Mesenchymal stem cell (in vitro differentiated cells and primary cell): Measurements from ENCODE around the gene C10orf71.

Experiments used
- DNase-seq: peaks from one replicate; pipeline ENCODE4 v3.0.0-alpha.2; 2013
- H2AFZ ChIP-seq: one replicate; pipeline ENCODE4 v1.6.1; 2013; ENCODE audit warnings: low read depth, mild to moderate bottlenecking, control low read depth, inconsistent platforms, low read length, moderate library complexity
- H2AK5ac ChIP-seq: 2 replicates; pipeline ENCODE4 v1.6.1; 2013; ENCODE audit warnings: low read length, moderate library complexity, mild to moderate bottlenecking, inconsistent platforms; ENCODE audit not compliant: severe bottlenecking
- H2BK120ac ChIP-seq: one replicate; pipeline ENCODE4 v1.6.1; 2013; ENCODE audit warnings: low read depth, mild to moderate bottlenecking, inconsistent platforms, low read length, moderate library complexity
- H2BK12ac ChIP-seq, 2 experiments: one replicate each; pipeline ENCODE4 v1.6.1; 2013; ENCODE audit warnings: inconsistent platforms in 2 of 2, low read length in 2 of 2, mild to moderate bottlenecking in 2 of 2, moderate library complexity in 2 of 2, control low read depth in 1 of 2
- H2BK15ac ChIP-seq: one replicate; pipeline ENCODE4 v1.6.1; 2013; ENCODE audit warnings: mild to moderate bottlenecking, low read depth, inconsistent platforms; ENCODE audit not compliant: poor library complexity, severe bottlenecking
- H2BK5ac ChIP-seq: 2 replicates; pipeline ENCODE4 v1.6.1; 2013; ENCODE audit warnings: low read depth, mild to moderate bottlenecking, low read length, control low read depth, inconsistent platforms; ENCODE audit not compliant: poor library complexity, severe bottlenecking
- H3K14ac ChIP-seq, 2 experiments: one replicate each; pipeline ENCODE4 v1.6.1; 2013; ENCODE audit warnings: inconsistent platforms in 2 of 2, low read length in 2 of 2, control low read depth in 1 of 2, mild to moderate bottlenecking in 1 of 2, moderate library complexity in 1 of 2
- H3K18ac ChIP-seq, 2 experiments: one replicate each; pipeline ENCODE4 v1.6.1; 2013; ENCODE audit warnings: inconsistent platforms in 2 of 2, low read length in 2 of 2, control low read depth in 1 of 2, low read depth in 1 of 2, mild to moderate bottlenecking in 1 of 2
- H3K23ac ChIP-seq, 2 experiments: one replicate each; pipeline ENCODE4 v1.6.1; 2013; ENCODE audit warnings: inconsistent platforms in 2 of 2, low read length in 2 of 2, mild to moderate bottlenecking in 2 of 2, moderate library complexity in 2 of 2, control low read depth in 1 of 2
- H3K27ac ChIP-seq: 2 replicates; pipeline ENCODE4 v1.5.1; 2013; ENCODE audit warnings: mild to moderate bottlenecking, moderate library complexity, low read length, control low read depth, inconsistent platforms; ENCODE audit not compliant: poor library complexity, severe bottlenecking
- H3K27me3 ChIP-seq, 2 experiments: 2 replicates each; pipeline versions ENCODE4 v1.6.1 to v1.7.0; 2013; ENCODE audit warnings: low read length in 2 of 2, mild to moderate bottlenecking in 2 of 2, moderate library complexity in 2 of 2, control low read depth in 1 of 2, inconsistent platforms in 1 of 2; ENCODE audit not compliant: control insufficient read depth in 1 of 2, insufficient read depth in 1 of 2
- H3K36me3 ChIP-seq, 2 experiments: 2 replicates each; pipeline versions ENCODE4 v1.6.1 to v1.7.0; 2013; ENCODE audit warnings: low read length in 2 of 2, control low read depth in 1 of 2, inconsistent platforms in 1 of 2, low read depth in 1 of 2, mild to moderate bottlenecking in 1 of 2; ENCODE audit not compliant: insufficient read depth in 2 of 2, control insufficient read depth in 1 of 2
- H3K4ac ChIP-seq, 2 experiments: one replicate each; pipeline ENCODE4 v1.6.1; 2013; ENCODE audit warnings: inconsistent platforms in 2 of 2, low read length in 2 of 2, mild to moderate bottlenecking in 2 of 2, moderate library complexity in 2 of 2, control low read depth in 1 of 2, low read depth in 1 of 2
- H3K4me1 ChIP-seq: 2 replicates; pipeline ENCODE4 v1.6.1; 2013; ENCODE audit warnings: low read depth, low read length, control low read depth; ENCODE audit not compliant: control insufficient read depth, insufficient read depth
- H3K4me2 ChIP-seq: 2 replicates; pipeline ENCODE4 v1.6.1; 2013; ENCODE audit warnings: low read length, mild to moderate bottlenecking, inconsistent platforms; ENCODE audit not compliant: poor library complexity, severe bottlenecking
- H3K4me3 ChIP-seq, 2 experiments: 2 replicates each; pipeline versions ENCODE4 v1.5.1 to v1.7.0; 2013; ENCODE audit warnings: low read length in 2 of 2, mild to moderate bottlenecking in 2 of 2, control low read depth in 1 of 2, low read depth in 1 of 2; ENCODE audit not compliant: insufficient read depth in 1 of 2
- H3K79me1 ChIP-seq: replicated peaks from 2 replicates; pipeline ENCODE4 v1.6.1; 2013; ENCODE audit warnings: mild to moderate bottlenecking, control low read depth, low read length, inconsistent platforms; ENCODE audit not compliant: poor library complexity, severe bottlenecking
- H3K9ac ChIP-seq: 2 replicates; pipeline ENCODE4 v1.7.0; 2013; ENCODE audit warnings: mild to moderate bottlenecking, low read length, moderate library complexity
- H3K9me3 ChIP-seq: 2 replicates; pipeline ENCODE4 v1.7.0; 2013; ENCODE audit warnings: mild to moderate bottlenecking, low read length; ENCODE audit not compliant: control insufficient read depth
- H4K8ac ChIP-seq: one replicate; pipeline ENCODE4 v1.6.1; 2013; ENCODE audit warnings: inconsistent platforms, mild to moderate bottlenecking, low read length, moderate library complexity
- H4K91ac ChIP-seq: one replicate; pipeline ENCODE4 v1.6.1; 2013; ENCODE audit warnings: mild to moderate bottlenecking, low read length, inconsistent platforms
- WGBS: methylation state at CpG from one replicate; pipeline ENCODE4 v1.1.7; 2013; ENCODE audit warnings: mixed read lengths; 5-methylcytosine and 5-hydroxymethylcytosine counted together

C10orf71 gene

GRCh38 chr10:49282306-49282705 is 16.7 kb upstream of the C10orf71 start:
- Histone ChIP-seq H2BK15ac (no peak overlapping the region), H3K18ac (no peak overlapping the region), H3K4me1 (no peaks in the 10 kb centered on the region), H3K36me3 (no peaks in the 10 kb centered on the region), H4K8ac (no peak overlapping the region), H3K27me3 (no peaks in the 10 kb centered on the region), H3K79me1 (no peaks in the 10 kb centered on the region), H3K9ac (no peak overlapping the region), H3K4me2 (no peak overlapping the region), H3K14ac (no peak overlapping the region), H2BK12ac (no peak overlapping the region), H3K27ac (no peak overlapping the region), H2BK120ac (no peak overlapping the region), H3K4me3 (no peak overlapping the region), H3K23ac (no peak overlapping the region), H3K4ac (no peak overlapping the region), H3K9me3 (no peaks in the 10 kb centered on the region), H2AFZ (no peak overlapping the region), H4K91ac (no peak overlapping the region), H2BK5ac (no peak overlapping the region), H2AK5ac (no peak overlapping the region)
- DNase-seq = no peak
- WGBS = 57% methylated on average over 3 of the region's 3 CpGs

GRCh38 chr10:49282879-49283341 is 16.1 kb upstream of the C10orf71 start:
- DNase-seq = no peak
- no peak overlapping the region for H2BK12ac ChIP-seq
- H4K8ac ChIP-seq = no peak overlapping the region
- no peaks in the 10 kb centered on the region for H3K79me1 ChIP-seq
- H3K4me2 ChIP-seq = no peak overlapping the region
- H4K91ac ChIP-seq = no peak overlapping the region
- WGBS = 75% methylated on average over 12 of the region's 12 CpGs
- no peak overlapping the region for H2BK15ac ChIP-seq
- H2AFZ ChIP-seq = no peak overlapping the region
- H3K36me3 ChIP-seq = no peaks in the 10 kb centered on the region
- no peaks in the 10 kb centered on the region for H3K9me3 ChIP-seq
- no peak overlapping the region for H3K23ac ChIP-seq
- no peak overlapping the region for H2BK120ac ChIP-seq
- no peak overlapping the region for H3K14ac ChIP-seq
- no peaks in the 10 kb centered on the region for H3K4me1 ChIP-seq
- H3K9ac ChIP-seq = no peak overlapping the region
- no peak overlapping the region for H2BK5ac ChIP-seq
- no peak overlapping the region for H3K18ac ChIP-seq
- H3K27ac ChIP-seq = no peak overlapping the region
- no peaks in the 10 kb centered on the region for H3K27me3 ChIP-seq
- no peak overlapping the region for H2AK5ac ChIP-seq
- no peak overlapping the region for H3K4ac ChIP-seq
- H3K4me3 ChIP-seq = no peak overlapping the region

- no peaks in the 10 kb centered on the region for H3K9me3 ChIP-seq
- H3K18ac ChIP-seq = no peak overlapping the region
- no peak overlapping the region for H2BK5ac ChIP-seq
- no peak overlapping the region for H2BK12ac ChIP-seq
- no peak overlapping the region for H3K9ac ChIP-seq
- H3K36me3 ChIP-seq = no peaks in the 10 kb centered on the region
- H2AK5ac ChIP-seq = no peak overlapping the region
- no peak overlapping the region for H3K4me3 ChIP-seq
- H3K14ac ChIP-seq = no peak overlapping the region
- H3K4me2 ChIP-seq = no peak overlapping the region
- DNase-seq = no peak
- 90% methylated on average over 6 of the region's 6 CpGs for whole genome bisulfite sequencing
- no peak overlapping the region for H2BK15ac ChIP-seq
- no peak overlapping the region for H2BK120ac ChIP-seq
- H3K23ac ChIP-seq = no peak overlapping the region
- no peaks in the 10 kb centered on the region for H3K79me1 ChIP-seq
- H4K91ac ChIP-seq = no peak overlapping the region
- no peaks in the 10 kb centered on the region for H3K4me1 ChIP-seq
- no peak overlapping the region for H3K27ac ChIP-seq
- no peak overlapping the region for H2AFZ ChIP-seq
- no peaks in the 10 kb centered on the region for H3K27me3 ChIP-seq
- no peak overlapping the region for H4K8ac ChIP-seq
- H3K4ac ChIP-seq = no peak overlapping the region
Observed at GRCh38 chr10:49283491-49283890, 15.5 kb upstream of the C10orf71 start.

- H3K23ac ChIP-seq = no peak overlapping the region
- no peak overlapping the region for H2BK15ac ChIP-seq
- no peak overlapping the region for H4K91ac ChIP-seq
- WGBS = 84% methylated on average over 5 of the region's 5 CpGs
- H3K9ac ChIP-seq = no peak overlapping the region
- H3K4me1 ChIP-seq = no peaks in the 10 kb centered on the region
- H3K4ac ChIP-seq = no peak overlapping the region
- no peak overlapping the region for H4K8ac ChIP-seq
- no peak overlapping the region for H3K14ac ChIP-seq
- H2BK5ac ChIP-seq = no peak overlapping the region
- no peak overlapping the region for H3K18ac ChIP-seq
- H3K4me3 ChIP-seq = no peak overlapping the region
- DNase-seq = no peak
- no peaks in the 10 kb centered on the region for H3K36me3 ChIP-seq
- H2BK120ac ChIP-seq = no peak overlapping the region
- H3K79me1 ChIP-seq = no peaks in the 10 kb centered on the region
- no peaks in the 10 kb centered on the region for H3K27me3 ChIP-seq
- no peak overlapping the region for H2BK12ac ChIP-seq
- H3K4me2 ChIP-seq = no peak overlapping the region
- no peaks in the 10 kb centered on the region for H3K9me3 ChIP-seq
- no peak overlapping the region for H2AK5ac ChIP-seq
- H3K27ac ChIP-seq = no peak overlapping the region
- H2AFZ ChIP-seq = no peak overlapping the region
Observed at GRCh38 chr10:49284356-49284755, 14.6 kb upstream of the C10orf71 start.
